A204.1 (cell line): Measurements from ENCODE around the gene TCEA2.

Experiments used
- FAIRE-seq: peaks from 2 replicates; lab custom pipeline; 2012; peaks lifted over from hg19 to GRCh38; lab: Jason Lieb, UNC

The TCEA2 gene

GRCh38 chr20:64062596-64063388, at the start of gene TCEA2:
TSS of gene TCEA2 (plus strand) at chr20:64063198. CDS start at chr20:64063313, 115 bp downstream.
- no peak for FAIRE-seq

DNA sequence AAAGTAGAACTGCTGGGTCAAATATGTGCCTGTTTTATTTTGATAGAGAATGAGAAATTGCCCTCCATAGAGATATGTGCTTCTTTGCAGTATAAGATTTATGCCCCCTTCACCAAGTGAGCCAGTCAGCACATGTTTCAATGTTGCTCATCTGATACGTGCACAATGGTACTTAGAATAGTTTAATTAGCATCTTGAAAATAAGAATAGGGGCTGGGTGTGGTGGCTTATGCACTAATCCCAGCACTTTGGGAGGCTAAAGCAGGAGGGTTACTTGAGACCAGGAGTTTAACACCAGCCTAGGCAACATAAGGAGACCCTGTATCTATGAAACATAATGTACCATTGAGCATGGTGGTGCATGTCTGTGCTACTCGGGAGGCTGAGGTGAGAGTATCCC, 47.4 kb upstream of the TCEA2 start:
- no peak for FAIRE-seq

DNA sequence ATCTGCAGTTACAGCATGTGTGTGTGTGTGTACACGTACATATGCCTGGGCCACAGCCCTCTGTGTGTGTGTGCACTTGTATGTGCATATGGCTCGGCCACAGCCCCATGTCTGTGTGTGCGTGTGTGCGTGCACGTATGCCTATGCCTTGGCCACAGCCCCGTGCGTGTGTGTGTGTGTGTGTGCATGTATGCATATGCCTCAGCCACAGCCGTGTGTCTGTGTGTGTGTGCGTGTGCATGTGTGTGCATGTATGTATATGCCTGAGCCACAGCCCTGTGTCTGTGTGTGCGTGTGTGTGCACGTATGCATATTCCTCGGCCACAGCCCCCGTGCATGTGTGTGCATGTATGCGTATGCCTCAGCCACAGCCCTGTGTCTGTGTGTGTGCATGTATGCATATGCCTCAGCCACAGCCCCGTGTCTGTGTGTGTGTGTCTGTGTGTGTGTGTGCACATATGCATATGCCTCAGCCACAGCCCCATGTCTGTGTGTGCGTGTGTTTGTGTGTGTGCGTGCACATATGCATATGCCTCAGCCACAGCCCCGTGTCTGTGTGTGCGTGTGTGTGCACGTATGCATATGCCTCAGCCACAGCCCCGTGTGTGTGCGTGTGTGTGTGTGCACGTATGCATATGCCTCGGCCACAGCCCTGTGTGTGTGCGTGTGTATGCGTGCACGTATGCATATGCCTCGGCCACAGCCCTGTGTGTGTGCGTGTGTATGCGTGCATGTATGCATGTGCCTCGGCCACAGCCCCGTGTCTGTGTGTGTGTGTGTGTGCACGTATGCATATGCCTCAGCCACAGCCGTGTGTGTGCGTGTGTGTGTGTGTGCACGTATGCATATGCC, 41.6 kb upstream of the TCEA2 start:
- FAIRE-seq: no peak

- no peak for FAIRE-seq
Measured at GRCh38 chr20:64022671-64023360, 40.2 kb upstream of the TCEA2 start.

DNA sequence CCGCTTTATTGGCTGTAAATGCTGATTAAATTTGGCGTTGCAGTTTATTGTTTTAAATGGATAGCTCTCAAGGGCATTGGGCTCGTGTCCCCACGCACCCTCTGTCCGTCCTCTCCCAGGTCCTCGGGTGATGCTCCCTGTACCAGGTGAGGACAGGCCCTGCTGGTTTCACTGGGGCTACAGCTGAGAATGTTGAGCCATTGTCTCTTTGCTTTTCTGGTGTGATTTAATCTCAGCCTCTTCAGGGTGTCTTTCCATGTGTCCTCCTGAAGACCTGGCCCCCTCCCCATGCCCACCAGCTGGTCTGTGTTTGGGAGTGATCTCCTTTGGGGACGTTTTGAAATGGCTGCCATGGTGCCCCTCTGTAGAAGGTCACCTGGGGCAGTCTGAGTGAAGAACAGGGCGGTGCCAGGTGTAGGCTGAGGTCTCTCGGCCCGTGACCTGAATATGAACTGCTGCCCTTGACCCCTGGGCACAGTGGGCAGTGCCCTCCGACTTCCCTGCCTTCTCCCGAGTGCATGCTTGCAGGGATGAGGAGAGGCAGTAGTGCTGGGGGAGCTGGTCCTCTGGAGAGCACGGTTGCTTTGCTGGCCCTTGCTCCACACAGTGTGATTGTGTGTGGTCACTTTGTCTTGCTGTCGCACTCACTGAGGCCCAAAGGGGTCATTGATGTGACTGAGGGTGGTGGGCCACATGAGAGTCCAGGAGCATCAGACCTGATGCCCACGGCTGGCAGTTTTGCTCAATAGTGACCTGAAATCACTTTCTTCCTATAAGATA, 39.4 kb upstream of the TCEA2 start:
- FAIRE-seq: no peak

DNA sequence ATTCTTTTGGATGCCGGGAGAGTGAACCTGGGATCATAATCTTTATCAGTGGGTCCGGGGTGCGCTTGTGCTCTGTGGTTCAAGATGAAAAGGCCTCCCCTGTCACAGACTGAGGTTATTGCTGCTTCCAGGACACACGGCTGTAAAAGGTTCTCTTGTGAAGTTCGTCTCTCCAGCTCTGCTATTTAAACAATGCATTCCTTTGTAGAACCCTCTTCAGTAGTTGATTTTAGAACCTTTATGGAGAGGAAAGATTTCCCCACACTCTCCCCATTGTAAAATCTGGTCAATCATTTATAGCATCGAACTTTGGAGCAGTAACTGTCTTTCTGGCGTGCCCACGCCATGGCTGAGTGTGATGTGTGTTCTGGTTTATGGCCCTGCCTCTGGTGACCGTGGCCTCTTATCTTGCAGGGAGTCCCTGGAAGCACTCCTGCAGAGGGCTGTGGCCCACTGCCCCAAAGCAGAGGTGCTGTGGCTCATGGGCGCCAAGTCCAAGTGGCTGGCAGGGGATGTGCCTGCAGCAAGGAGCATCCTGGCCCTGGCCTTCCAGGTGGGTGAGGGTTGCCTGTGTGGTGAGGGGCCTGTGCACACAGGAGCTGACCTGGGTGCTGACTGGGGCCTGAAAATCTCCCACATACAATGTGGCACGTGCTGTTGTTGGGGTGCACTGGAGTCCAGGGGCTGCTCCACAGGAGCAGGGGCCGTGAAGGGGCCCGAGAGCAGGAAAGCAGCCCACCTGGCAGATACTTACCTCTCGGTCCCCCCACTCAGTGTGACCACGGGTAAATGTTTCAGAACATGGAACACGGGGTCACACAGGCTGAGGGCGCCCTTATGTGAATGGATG, 38.6 kb upstream of the TCEA2 start:
- FAIRE-seq: no peak

GRCh38 chr20:64025101-64025825, 37.7 kb upstream of the TCEA2 start:
- FAIRE-seq: no peak

- no peak for FAIRE-seq
Measured at GRCh38 chr20:64025826-64026412, 37.1 kb upstream of the TCEA2 start.

DNA sequence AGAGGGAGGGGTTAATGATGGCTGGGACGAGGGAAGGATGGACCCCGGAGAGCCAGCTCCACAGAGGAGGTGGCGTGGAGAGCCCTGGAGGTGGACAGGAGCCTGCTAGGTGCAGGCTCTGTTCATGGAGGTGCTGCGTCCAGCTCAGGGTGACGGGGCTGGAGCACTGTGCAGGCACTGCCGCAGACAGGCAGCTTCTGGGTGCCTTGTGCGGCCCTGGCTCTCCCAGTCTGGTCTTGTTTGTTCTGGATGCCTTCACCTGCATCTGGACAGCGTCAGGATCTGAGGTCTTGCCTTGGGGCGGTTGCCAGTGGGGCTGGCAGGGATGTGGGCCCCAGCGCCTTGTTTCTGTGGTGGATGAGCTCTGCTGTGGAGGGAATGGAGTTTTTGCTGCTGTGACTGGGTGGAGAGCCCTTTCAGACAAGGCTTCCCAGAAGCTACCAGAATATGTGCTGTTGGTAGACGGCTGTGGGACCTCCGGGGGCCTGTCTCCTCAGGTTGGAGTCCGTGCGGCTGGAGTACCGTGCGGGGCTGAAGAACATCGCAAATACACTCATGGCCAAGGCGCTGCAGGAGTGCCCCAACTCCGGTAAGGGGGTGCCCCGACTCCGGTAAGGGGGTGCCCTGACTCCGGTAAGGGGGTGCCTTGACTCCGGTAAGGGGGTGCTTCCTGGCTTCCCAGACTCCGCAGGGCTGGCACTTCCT, 34.9 kb upstream of the TCEA2 start:
- FAIRE-seq: no peak

DNA sequence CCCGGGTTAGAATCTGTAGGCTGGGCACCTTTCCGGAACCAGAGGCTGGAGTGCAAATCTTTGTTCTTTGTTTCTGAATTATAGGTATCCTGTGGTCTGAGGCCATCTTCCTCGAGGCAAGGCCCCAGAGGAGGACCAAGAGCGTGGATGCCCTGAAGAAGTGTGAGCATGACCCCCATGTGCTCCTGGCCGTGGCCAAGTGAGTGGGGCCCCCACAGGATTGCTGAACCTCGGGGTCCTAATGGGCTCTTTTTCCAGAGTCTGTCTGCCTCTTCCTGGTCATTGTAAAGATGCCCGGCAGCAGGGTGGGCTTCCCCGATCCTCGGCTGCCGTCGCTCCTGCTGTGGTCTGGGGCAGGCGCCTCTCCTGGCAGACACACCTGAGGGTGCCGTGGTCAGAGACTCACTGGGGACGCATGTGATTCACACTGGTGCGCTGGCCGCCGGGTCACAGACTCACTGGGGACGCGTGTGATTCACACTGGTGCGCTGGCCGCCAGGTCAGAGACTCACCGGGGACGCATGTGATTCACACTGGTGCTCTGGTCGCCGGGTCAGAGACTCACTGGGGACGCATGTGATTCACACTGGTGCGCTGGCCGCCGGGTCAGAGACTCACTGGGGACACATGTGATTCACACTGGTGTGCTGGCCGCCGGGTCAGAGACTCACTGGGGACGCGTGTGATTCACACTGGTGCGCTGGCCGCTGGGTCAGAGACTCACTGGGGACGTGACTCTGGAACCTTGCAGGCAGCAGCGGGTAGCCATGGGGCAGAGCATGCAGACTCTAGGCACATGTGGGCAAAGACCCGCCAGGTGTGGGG, 33.5 kb upstream of the TCEA2 start:
- FAIRE-seq: no peak

GRCh38 chr20:64030371-64031134, 32.4 kb upstream of the TCEA2 start:
- FAIRE-seq: no peak

DNA sequence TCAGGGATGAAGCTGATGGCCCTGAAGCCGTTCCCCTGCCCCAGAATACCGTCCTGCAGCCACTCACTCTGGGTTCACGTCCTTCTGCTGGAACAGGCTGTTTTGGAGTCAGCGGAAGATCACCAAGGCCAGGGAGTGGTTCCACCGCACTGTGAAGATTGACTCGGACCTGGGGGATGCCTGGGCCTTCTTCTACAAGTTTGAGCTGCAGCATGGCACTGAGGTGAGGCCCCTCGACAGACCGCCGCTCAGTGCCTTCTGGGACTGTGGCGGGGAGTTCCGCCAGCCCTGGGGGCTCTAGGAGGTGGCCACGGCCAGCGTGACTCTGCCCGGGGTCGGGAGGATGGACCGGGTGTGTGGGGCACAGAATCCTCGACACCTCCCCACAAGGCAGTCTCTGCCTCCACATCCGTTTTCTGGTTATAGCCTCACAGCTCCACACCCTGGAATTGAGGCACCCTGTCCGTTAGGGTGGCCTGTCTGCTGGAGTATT, 31.1 kb upstream of the TCEA2 start:
- FAIRE-seq: no peak

DNA sequence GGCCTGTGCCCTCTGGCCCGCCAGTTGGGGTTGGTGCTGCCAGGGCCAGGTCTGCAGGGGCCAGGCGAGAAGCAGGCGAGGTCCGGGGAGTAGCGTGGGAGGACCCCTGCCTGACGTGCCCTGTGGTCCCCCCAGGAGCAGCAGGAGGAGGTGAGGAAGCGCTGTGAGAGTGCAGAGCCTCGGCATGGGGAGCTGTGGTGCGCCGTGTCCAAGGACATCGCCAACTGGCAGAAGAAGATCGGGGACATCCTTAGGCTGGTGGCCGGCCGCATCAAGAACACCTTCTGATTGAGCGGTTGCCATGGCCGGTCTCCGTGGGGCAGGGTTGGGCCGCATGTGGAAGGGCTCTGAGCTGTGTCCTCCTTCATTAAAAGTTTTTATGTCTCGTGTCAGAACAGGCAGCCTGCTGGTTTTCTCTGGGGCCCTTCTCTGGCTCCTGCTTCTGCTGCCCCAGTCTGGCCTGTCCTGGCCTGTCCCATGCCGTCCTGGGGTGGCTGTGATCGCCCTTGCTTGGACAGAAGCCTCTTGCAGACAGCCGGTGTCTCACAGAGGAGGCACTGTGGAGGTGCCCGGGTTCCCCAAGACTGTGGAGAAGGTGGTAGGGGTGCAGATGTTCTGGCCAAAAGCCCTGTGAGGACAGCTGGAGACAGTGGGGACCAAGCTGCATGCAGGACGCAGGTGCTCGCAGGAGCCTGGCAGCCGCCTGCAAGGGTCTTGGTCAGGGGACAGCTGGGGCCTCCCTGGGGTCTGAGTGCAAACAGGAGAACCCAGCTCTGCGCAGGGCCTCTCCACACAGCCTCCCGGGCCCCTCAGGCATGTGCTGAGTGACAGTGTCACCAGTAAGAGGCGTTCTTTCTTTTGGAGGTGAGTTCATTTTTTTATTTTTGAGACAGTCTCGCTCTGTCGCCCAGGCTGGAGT, 30.0 kb upstream of the TCEA2 start:
- no peak for FAIRE-seq

GRCh38 chr20:64033981-64034493, 29.0 kb upstream of the TCEA2 start:
- FAIRE-seq: no peak

DNA sequence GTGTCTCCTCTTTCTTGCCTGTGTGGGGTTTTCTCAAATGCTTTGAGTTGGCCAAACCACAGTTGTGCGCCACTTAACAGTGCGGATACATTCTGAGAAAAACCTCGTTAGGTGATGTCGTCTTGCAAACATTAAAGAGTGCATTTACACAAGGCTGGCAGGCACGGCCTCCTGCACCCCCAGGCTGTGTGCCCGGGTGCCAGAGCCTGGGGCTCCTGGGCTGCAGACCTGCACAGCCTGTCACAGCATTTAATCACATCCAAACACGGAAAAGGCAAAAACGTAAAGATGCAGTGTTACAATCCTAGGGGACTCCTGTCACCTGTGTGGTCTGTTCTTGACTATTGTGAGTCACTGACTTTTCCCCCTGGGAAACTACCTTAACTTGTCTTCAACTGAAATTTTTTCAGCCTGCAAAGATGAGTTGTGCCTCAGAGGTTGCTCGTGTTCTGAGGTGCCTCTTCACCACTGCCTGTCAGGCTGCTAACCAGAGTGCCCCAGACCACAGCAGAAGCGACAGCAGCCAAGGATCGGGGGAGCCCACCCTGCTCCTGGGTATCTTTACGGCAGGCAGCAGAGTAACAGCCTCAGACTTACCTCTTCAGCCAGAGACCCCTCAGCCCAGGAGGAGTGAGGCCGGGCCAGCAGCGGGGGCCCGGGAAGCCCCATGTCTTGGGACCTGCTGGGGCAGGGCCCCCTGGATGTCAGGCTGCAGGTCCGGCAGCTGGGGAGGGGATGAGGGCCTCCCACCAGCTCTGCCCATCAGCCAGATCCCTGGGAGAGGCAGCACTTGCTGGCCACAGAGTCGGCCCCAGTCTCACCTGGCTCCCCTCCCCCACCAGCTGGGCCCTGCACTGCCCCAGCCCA, 27.7 kb upstream of the TCEA2 start:
- FAIRE-seq: no peak
